H7 (cell line): Measurements from ENCODE around the gene CYTH4. TPM values are rescaled to one million over a fixed set of nuclear protein-coding genes. Genes with fewer than 3 reads are reported as not detected.

Experiments used
- DNase-seq: peaks from one replicate; pipeline ENCODE4 v3.0.0; 2012
- H3K27me3 ChIP-seq: 2 replicates; pipeline ENCODE4 v1.6.0; 2011; ENCODE audit warnings: mild to moderate bottlenecking, low read length; ENCODE audit not compliant: control insufficient read depth, insufficient read depth
- H3K36me3 ChIP-seq: replicated peaks from 2 replicates; pipeline ENCODE4 v1.5.1; 2011; ENCODE audit warnings: low read length; ENCODE audit not compliant: control insufficient read depth, insufficient read depth
- H3K4me3 ChIP-seq: 2 replicates; pipeline ENCODE4 v1.5.1; 2011; ENCODE audit warnings: low read depth, mild to moderate bottlenecking, control low read depth, low read length, moderate library complexity; ENCODE audit not compliant: insufficient read depth
- total RNA-seq: library from RNA; depleted of rRNA; stranded (reverse); fragments of >200 nt; shearing (Covaris generic); gene quantifications from 2 replicates; pipeline ENCODE4 v1.2.3, GENCODE V29; 2014; rRNA removed

CYTH4 gene
- total RNA-seq, 1 experiment from 2014 or later, result not detected

GRCh38 chr22:37355174-37355573 is 72.9 kb downstream of the CYTH4 start:
- Histone ChIP-seq H3K4me3 (no peak overlapping the region), H3K36me3 (no peaks in the 10 kb centered on the region), H3K27me3 (no peaks in the 10 kb centered on the region)
- DNase-seq, result peak; percentile 62

- Histone ChIP-seq H3K27me3 (no peaks in the 10 kb centered on the region; the same call in 1 of the 2 replicates), H3K36me3 (no peaks in the 10 kb centered on the region), H3K4me3 (no peak overlapping the region)
- no peak for DNase-seq
Measured at GRCh38 chr22:37356922-37357321, 74.6 kb downstream of the CYTH4 start.

- Histone ChIP-seq H3K27me3 (no peaks in the 10 kb centered on the region; the same call in 1 of the 2 replicates), H3K36me3 (no peaks in the 10 kb centered on the region), H3K4me3 (no peak overlapping the region)
- no peak for DNase-seq
Measured at GRCh38 chr22:37357446-37358075, 75.3 kb downstream of the CYTH4 start.

- no peak for DNase-seq
Measured at GRCh38 chr22:37358386-37358785, 76.1 kb downstream of the CYTH4 start.

GRCh38 chr22:37358917-37359316 is 76.6 kb downstream of the CYTH4 start:
- H3K4me3 ChIP-seq, result no peak overlapping the region
- peak; percentile 60 for DNase-seq

More at GRCh38 chr22:37358386-37358785, 76.1 kb downstream of the CYTH4 start:
- Histone ChIP-seq H3K4me3 (no peak overlapping the region), H3K36me3 (no peaks in the 10 kb centered on the region), H3K27me3 (no peaks in the 10 kb centered on the region; the same call in 1 of the 2 replicates)

GRCh38 chr22:37362621-37363020 is 80.3 kb downstream of the CYTH4 start:
- H3K4me3 ChIP-seq, result no peak overlapping the region
- H3K36me3 ChIP-seq, result no peaks in the 10 kb centered on the region
- no peak for DNase-seq
- H3K27me3 ChIP-seq, result no peaks in the 10 kb centered on the region; the same call in 1 of the 2 replicates

More at GRCh38 chr22:37358917-37359316, 76.6 kb downstream of the CYTH4 start:
- Histone ChIP-seq H3K36me3 (no peaks in the 10 kb centered on the region), H3K27me3 (no peaks in the 10 kb centered on the region; the same call in 1 of the 2 replicates)

- Histone ChIP-seq H3K36me3 (no peaks in the 10 kb centered on the region), H3K4me3 (no peak overlapping the region), H3K27me3 (no peaks in the 10 kb centered on the region; the same call in 1 of the 2 replicates)
- no peak for DNase-seq
Measured at GRCh38 chr22:37363261-37363992, 81.1 kb downstream of the CYTH4 start.

Other genes starting within 250 kb of the CYTH4 start
- gene KCTD17, start 230.8 kb upstream of the CYTH4 start, total RNA-seq, result 29.5 and 31.1 TPM in 2 replicates
- not detected in 2 replicates for gene TMPRSS6, start 172.8 kb upstream of the CYTH4 start, total RNA-seq
- gene IL2RB, start 132.6 kb upstream of the CYTH4 start, total RNA-seq, result 0.21 and 0.41 TPM in 2 replicates
- 4.9 and 5.4 TPM in 2 replicates for gene C1QTNF6, start 94.3 kb upstream of the CYTH4 start, total RNA-seq
- 0.21 TPM in 1 of 2 replicates, not detected in the other for gene SSTR3, start 70.0 kb upstream of the CYTH4 start, total RNA-seq
- gene RAC2, start 38.2 kb upstream of the CYTH4 start, total RNA-seq, result 9.4 and 9.6 TPM in 2 replicates
- 0.14 and 0.22 TPM in 2 replicates for gene ELFN2, start 145.0 kb downstream of the CYTH4 start, total RNA-seq
- 1.3 and 5.1 TPM in 2 replicates for gene MFNG, start 203.9 kb downstream of the CYTH4 start, total RNA-seq
- 16.5 and 18.4 TPM in 2 replicates for gene CARD10, start 236.9 kb downstream of the CYTH4 start, total RNA-seq